SU-DHL-6 (cell line): Measurements from ENCODE around the gene PER3.

Experiments
- H2AFZ ChIP-seq: fragments of 200-600 bp; sonication (generic); 2 replicates; pipeline ENCODE4 v1.6.1; 2014; ENCODE audit warnings: low read depth, mild to moderate bottlenecking, moderate library complexity, mixed read lengths, antibody characterized with exemption, low read length; ENCODE audit not compliant: severe bottlenecking
- H3F3A ChIP-seq: fragments of 200-600 bp; shearing (Covaris generic); 2 replicates; pipeline ENCODE4 v1.6.0; 2016; ENCODE audit warnings: antibody characterized with exemption, mild to moderate bottlenecking; ENCODE audit not compliant: insufficient read depth
- H3K27ac ChIP-seq: fragments of 200-600 bp; sonication (generic); 2 replicates; pipeline ENCODE4 v1.5.1; 2016; ENCODE audit warnings: low read depth, mild to moderate bottlenecking, low read length, moderate library complexity, mixed read lengths
- H3K27me3 ChIP-seq: fragments of 200-600 bp; sonication (generic), shearing (Covaris generic); 2 replicates; pipeline ENCODE4 v1.6.0; 2014; ENCODE audit warnings: mild to moderate bottlenecking, low read length
- H3K36me3 ChIP-seq: fragments of 200-600 bp; sonication (generic); 2 replicates; pipeline ENCODE4 v1.6.1; 2014; ENCODE audit warnings: mild to moderate bottlenecking, low read length, mixed read lengths
- H3K4me2 ChIP-seq: fragments of 300-600, 200-600 bp; shearing (Covaris generic), sonication (generic); 2 replicates; pipeline ENCODE4 v1.6.0; 2014; ENCODE audit warnings: low read length, low read depth, mild to moderate bottlenecking; ENCODE audit not compliant: poor library complexity, severe bottlenecking
- H3K4me3 ChIP-seq: fragments of 200-600 bp; sonication (generic); 2 replicates; pipeline ENCODE4 v1.5.1; 2014; ENCODE audit warnings: antibody characterized with exemption, low read length, mild to moderate bottlenecking, mixed read lengths; ENCODE audit not compliant: insufficient read depth, poor library complexity, severe bottlenecking
- H3K79me2 ChIP-seq: fragments of 200-600 bp; sonication (generic); 2 replicates; pipeline ENCODE4 v1.6.1; 2014; ENCODE audit warnings: mild to moderate bottlenecking, low read length, moderate library complexity; ENCODE audit not compliant: insufficient read depth
- H3K9ac ChIP-seq: fragments of 200-600 bp; sonication (generic); 2 replicates; pipeline ENCODE4 v1.7.0; 2014; ENCODE audit warnings: mild to moderate bottlenecking, low read length
- H3K9me2 ChIP-seq: fragments of 200-600 bp; sonication (generic); replicated peaks from 2 replicates; pipeline ENCODE4 v1.6.1; 2014; ENCODE audit warnings: low read length; ENCODE audit not compliant: insufficient read depth
- H3K9me3 ChIP-seq: fragments of 200-600 bp; sonication (generic); 2 replicates; pipeline ENCODE4 v1.6.1; 2014; ENCODE audit warnings: low read length, mixed read lengths; ENCODE audit not compliant: insufficient read depth
- H4K20me1 ChIP-seq: fragments of 200-600 bp; sonication (generic); 2 replicates; pipeline ENCODE4 v1.6.1; 2014; ENCODE audit warnings: low read depth, mild to moderate bottlenecking, antibody characterized with exemption, low read length, moderate library complexity, mixed read lengths
- CTCF ChIP-seq: fragments of 200-600 bp; sonication (generic); IDR thresholded peaks from one replicate; pipeline ENCODE4 v1.5.1; 2017; ENCODE audit warnings: antibody characterized with exemption, mild to moderate bottlenecking, low read length, moderate library complexity; ENCODE audit not compliant: insufficient read depth, poor library complexity, severe bottlenecking
- EZH2phosphoT487 ChIP-seq: fragments of 200-600 bp; sonication (generic), shearing (Covaris generic); conservative IDR thresholded peaks from 2 replicates; pipeline ENCODE4 v1.6.1; 2018; ENCODE audit warnings: mild to moderate bottlenecking, antibody characterized with exemption, low read length, moderate library complexity, mixed read lengths

PER3 gene

GRCh38 chr1:7852804-7853683, 69.0 kb downstream of the PER3 start, which contains the start of gene UTS2:
TSS of gene UTS2 (minus strand) at chr1:7853065. CDS start at chr1:7853003, 62 bp downstream.
- Histone ChIP-seq H3F3A (no peaks in the 10 kb centered on the region), H3K27ac (no peak within 1 kb of the TSS), H3K9ac (no peak within 1 kb of the TSS), H3K4me2 (no peak within 1 kb of the TSS), H4K20me1 (no peaks in the 10 kb centered on the region), H3K9me3 (no peaks in the 10 kb centered on the region), H3K4me3 (no peak within 1 kb of the TSS), H3K79me2 (no peaks in the 10 kb centered on the region), H2AFZ (no peak within 1 kb of the TSS), H3K27me3 (no peaks in the 10 kb centered on the region), H3K36me3 (no peaks in the 10 kb centered on the region), H3K9me2 (no peaks in the 10 kb centered on the region)
- no peak for TF ChIP-seq CTCF
- TF ChIP-seq EZH2phosphoT487 = no peak

- Histone ChIP-seq H3K36me3 (no peaks in the 10 kb centered on the region), H3K27me3 (no peaks in the 10 kb centered on the region), H3K4me3 (no peak overlapping the region), H3K27ac (no peak overlapping the region), H3K9ac (no peak overlapping the region), H3K9me2 (no peaks in the 10 kb centered on the region), H4K20me1 (no peaks in the 10 kb centered on the region), H2AFZ (no peak overlapping the region), H3K4me2 (no peak overlapping the region), H3F3A (no peaks in the 10 kb centered on the region), H3K9me3 (no peaks in the 10 kb centered on the region), H3K79me2 (no peaks in the 10 kb centered on the region)
- TF ChIP-seq CTCF (no peak), EZH2phosphoT487 (no peak)
Observed at GRCh38 chr1:7853684-7854026, 69.6 kb downstream of the PER3 start.

GRCh38 chr1:7856345-7856744, 72.3 kb downstream of the PER3 start:
- H3K9ac ChIP-seq = no peak overlapping the region
- no peaks in the 10 kb centered on the region for H3K9me3 ChIP-seq
- no peak for TF ChIP-seq CTCF
- no peak for TF ChIP-seq EZH2phosphoT487
- H3K79me2 ChIP-seq = no peaks in the 10 kb centered on the region
- no peaks in the 10 kb centered on the region for H3K27me3 ChIP-seq
- no peak overlapping the region for H3K4me2 ChIP-seq
- H3K4me3 ChIP-seq = no peak overlapping the region
- H3K27ac ChIP-seq = no peak overlapping the region
- H3K36me3 ChIP-seq = no peaks in the 10 kb centered on the region
- no peaks in the 10 kb centered on the region for H3F3A ChIP-seq
- no peak overlapping the region for H2AFZ ChIP-seq
- no peaks in the 10 kb centered on the region for H4K20me1 ChIP-seq
- no peaks in the 10 kb centered on the region for H3K9me2 ChIP-seq
